GM08714 (cell line): Measurements from ENCODE around the gene DPEP3.
"Not testable (repeated sequence)": the region's sequence is repeated elsewhere in the genome, so short reads cannot be mapped to it uniquely, and the experiment has no call there.

Source experiments
- H3K4me3 ChIP-seq: fragments of 200-500 bp; sonication (Bioruptor generic); 2 replicates; pipeline ENCODE4 v1.5.1; 2014; ENCODE audit warnings: mild to moderate bottlenecking, low read length, inconsistent platforms
- ZNF274 ChIP-seq: IDR thresholded peaks from 2 replicates; pipeline ENCODE4 v1.6.1; 2012; ENCODE audit warnings: mild to moderate bottlenecking, low read depth, low read length

Gene DPEP3

DNA sequence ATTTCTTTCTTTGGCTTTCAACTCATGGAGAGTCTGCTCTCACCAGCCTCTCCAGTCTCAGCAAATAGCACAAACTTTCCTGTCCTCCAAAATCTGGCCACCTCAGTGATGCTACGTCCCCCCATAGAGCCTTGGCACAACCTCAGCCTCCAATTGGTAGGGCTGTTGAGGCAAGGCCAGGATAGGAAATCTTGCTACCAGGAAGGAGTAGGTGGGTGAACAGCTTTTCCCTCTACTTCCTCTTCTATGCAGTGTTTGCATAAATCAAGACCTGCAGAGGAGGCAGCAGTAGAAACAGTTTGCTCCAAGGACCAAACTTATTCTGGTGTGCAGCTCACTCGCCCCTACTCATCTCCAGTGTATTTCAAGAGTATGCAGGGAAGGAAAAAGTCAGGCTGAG lies 19.7 kb upstream of the DPEP3 start:
- no peak for TF ChIP-seq ZNF274
- H3K4me3 ChIP-seq, result no peak overlapping the region

GRCh38 chr16:67998779-67999688 lies 18.7 kb upstream of the DPEP3 start, which contains the start of gene DPEP2:
Gene DPEP2 (minus strand): TSS chr16:67999484. CDS start chr16:67993212, 6,272 bp downstream.
- H3K4me3 ChIP-seq, result not testable (repeated sequence)

DNA sequence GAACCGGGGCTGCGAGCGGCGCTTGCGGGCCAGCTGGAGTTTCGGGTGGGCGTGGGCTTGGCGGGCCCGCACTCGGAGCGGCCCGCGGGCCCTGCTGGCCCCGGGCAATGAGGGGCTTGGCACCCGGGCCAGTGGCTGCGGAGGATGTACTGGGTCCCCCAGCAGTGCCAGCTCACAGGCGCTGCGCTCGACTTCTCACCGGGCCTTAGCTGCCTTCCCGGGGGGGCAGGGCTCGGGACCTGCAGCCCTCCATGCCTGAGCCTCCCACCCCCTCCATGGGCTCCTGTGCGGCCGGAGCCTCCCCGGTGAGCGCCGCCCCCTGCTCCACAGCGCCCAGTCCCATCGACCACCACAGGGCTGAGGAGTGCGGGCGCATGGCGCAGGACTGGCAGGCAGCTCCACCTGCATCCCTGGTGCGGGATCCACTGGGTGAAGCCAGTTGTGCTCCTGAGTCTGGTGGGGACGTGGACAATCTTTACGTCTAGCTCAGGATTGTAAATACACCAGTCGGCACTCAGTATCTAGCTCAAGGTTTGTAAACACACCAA lies 18.0 kb upstream of the DPEP3 start:
- H3K4me3 ChIP-seq, result not testable (repeated sequence)

DNA sequence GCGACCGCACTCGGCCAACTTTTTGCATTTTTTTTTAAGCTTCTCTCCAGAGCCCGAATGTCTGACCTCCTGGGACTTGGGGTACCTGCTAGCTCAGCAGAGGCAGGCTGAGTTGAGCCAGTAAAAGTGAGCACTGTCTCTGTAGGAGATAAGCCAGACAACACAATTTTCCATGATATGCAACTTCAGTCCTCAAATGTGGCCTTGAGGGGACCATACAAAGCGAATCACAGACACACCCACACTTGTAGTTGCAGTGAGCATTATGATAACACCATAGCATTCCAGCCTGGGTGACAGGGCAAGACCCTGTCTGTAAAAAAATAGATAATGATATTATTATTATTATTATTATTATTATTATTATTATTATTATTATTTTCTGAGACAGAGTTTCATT lies 16.4 kb upstream of the DPEP3 start:
- no peak overlapping the region for H3K4me3 ChIP-seq
- no peak for TF ChIP-seq ZNF274

GRCh38 chr16:67995423-67995822 lies 15.1 kb upstream of the DPEP3 start:
- TF ChIP-seq ZNF274, result no peak
- no peak overlapping the region for H3K4me3 ChIP-seq

GRCh38 chr16:67994040-67994408 lies 13.7 kb upstream of the DPEP3 start:
- H3K4me3 ChIP-seq, result not testable (repeated sequence)

GRCh38 chr16:67993207-67994039 lies 13.1 kb upstream of the DPEP3 start:
- TF ChIP-seq ZNF274, result no peak
- H3K4me3 ChIP-seq, result no peak overlapping the region; the same call in 1 of the 2 replicates

DNA sequence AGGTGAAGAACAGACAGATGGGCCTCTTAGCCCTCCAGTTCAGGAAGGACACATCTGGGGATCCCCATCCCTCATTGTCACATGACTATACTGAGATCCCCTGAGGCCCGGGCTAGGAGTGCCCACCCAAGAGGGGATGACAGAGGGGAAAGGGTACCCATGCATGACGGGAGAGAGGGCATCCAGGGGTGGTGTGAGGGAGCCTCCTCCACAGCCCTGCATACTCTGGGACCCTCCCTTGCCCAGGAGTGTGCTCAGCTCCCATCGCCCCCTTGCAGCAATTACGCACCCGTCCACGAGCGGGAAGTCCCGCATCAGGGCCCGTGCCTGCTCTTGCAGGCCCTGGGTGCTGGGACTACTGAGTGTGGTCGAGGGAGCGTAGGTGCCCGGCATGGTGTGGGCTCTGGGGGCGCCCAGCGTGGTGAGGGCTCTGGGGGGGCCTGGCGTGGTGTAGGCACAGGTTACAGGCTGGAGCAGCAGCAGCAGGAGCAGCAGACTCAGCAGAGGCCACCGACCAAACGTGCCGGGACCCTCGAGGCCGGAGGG lies 12.4 kb upstream of the DPEP3 start:
- TF ChIP-seq ZNF274, result no peak
- H3K4me3 ChIP-seq, result no peak overlapping the region

GRCh38 chr16:67990018-67990386 lies 9.7 kb upstream of the DPEP3 start:
- H3K4me3 ChIP-seq, result no peak overlapping the region
- no peak for TF ChIP-seq ZNF274

DNA sequence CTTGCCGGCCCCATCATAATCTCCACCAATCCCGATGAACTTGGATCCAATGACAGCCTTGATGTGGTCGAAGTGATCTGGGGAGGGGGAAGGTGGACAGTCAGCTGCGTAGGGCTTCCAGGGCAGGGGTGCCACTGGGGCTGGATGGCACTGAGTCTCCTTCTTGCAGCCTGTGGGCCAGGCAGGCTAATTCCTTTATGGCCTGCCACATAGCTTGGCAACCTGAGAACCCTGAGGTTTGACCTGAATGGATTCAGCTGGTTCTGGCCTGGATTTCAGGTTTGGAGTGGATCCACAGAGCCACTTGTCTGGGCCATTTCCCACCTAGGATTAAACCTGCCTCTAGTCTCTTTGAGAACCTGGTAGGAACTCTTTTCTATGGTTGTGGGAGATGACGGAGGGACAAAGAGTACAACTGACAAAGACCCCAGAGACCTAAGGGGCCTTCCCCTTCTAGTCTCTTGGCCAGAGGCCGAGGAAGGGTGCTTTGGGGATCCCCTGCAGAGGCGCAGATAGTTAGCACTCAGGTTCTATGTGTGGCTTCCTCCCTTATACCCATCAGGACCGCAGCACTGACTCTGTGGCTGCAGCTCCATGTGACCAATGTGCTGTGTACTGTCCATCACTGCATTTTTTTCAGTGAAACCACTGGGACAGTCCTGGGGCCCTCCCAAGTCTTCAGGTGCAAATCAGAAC lies 9.2 kb upstream of the DPEP3 start:
- TF ChIP-seq ZNF274, result no peak
- no peak overlapping the region for H3K4me3 ChIP-seq

- H3K4me3 ChIP-seq, result no peak overlapping the region
- TF ChIP-seq ZNF274, result no peak
These were observed 8.4 kb upstream of the DPEP3 start for GRCh38 chr16:67988675-67989074.

DNA sequence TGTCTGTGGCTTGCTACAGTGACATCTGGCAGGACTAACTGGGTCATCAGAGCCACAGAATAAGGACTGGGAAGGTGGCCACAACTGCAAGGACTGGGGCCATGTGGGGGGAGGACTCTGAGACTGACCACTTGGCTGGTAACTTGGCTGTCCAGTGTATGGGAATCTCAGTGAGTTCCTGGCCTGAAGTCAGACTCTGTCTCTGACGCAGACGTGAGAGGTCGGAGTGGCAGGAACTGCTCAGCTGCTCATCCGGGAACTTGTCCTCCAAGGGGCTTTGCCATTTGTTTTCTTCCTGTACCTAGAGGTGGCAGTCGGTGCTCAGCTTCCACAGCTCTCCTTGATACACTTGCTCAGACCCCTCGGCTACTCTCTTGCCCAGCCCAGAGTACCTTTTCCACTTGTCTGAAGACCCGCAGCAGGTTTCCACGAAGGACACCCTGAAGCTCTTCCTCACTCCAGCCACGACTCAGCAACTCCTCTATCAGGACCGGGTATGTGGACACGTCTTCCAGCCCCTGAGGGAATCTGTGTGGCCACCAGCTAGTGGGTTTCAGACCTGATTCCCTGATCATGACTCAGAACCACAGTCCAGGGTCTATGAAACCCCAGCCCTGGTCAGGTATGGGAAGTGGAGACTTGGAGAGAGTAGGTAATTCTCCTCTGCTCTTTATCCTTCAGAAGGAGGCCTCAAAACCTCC lies 7.3 kb upstream of the DPEP3 start:
- H3K4me3 ChIP-seq, result no peak overlapping the region
- no peak for TF ChIP-seq ZNF274

GRCh38 chr16:67986949-67987348 lies 6.7 kb upstream of the DPEP3 start:
- H3K4me3 ChIP-seq, result no peak overlapping the region
- TF ChIP-seq ZNF274, result no peak

DNA sequence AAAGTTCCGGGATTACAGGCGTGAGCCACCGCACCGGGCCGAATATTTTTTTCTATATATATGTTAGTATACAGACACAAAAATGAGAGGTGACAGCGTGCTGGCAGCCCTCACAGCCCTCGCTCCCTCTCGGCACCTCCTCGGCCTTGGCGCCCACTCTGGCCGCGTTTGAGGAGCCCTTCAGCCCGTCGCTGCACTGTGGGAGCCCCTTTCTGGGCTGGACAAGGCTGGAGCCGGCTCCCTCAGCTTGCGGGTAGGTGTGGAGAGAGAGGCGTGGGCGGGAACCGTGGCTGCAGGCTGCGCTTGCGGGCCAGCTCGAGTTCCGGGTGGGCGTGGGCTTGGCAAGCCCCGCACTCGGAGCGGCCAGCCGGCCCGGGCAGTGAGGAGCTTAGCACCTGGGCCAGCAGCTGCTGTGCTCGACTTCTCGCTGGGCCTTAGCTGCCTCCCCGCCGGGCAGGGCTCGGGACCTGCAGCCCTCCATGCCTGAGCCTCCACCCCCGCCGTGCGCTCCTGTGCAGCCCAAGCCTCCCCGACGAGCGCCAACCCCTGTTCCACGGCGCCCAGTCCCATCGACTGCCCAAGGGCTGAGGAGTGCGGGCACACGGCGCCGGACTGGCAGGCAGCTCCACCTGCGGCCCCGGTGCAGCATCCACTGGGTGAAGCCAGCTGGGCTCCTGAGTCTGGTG lies 1.9 kb upstream of the DPEP3 start:
- no peak overlapping the region for H3K4me3 ChIP-seq
- no peak for TF ChIP-seq ZNF274
